Activated CD8-positive, alpha-beta memory T cell treated with anti-CD3 and anti-CD28 coated beads, Interleukin-2, amount 50 U/mL, for 24 hours (primary cell): ENCODE data around the gene TPCN2.
"Not testable (repeated sequence)": the region's sequence is repeated elsewhere in the genome, so short reads cannot be mapped to it uniquely, and the experiment has no call there.

Experiments
- DNase-seq: peaks from one replicate; pipeline ENCODE4 v3.0.0-alpha.2; 2020; ENCODE audit errors: extremely low read depth

The TPCN2 gene

GRCh38 chr11:69149338-69150045 lies 100.8 kb downstream of the TPCN2 start:
- DNase-seq, result not testable (repeated sequence)

GRCh38 chr11:69150175-69150574 lies 101.4 kb downstream of the TPCN2 start:
- DNase-seq, result no peak

- no peak for DNase-seq
These were observed 103.1 kb downstream of the TPCN2 start for GRCh38 chr11:69151836-69152235.

- no peak for DNase-seq
These were observed 104.1 kb downstream of the TPCN2 start for GRCh38 chr11:69152733-69153421.

GRCh38 chr11:69153661-69154060 lies 104.9 kb downstream of the TPCN2 start:
- no peak for DNase-seq

GRCh38 chr11:69154211-69154913 lies 105.6 kb downstream of the TPCN2 start:
- DNase-seq, result no peak

- DNase-seq, result no peak
These were observed 106.2 kb downstream of the TPCN2 start for GRCh38 chr11:69154938-69155301.

- no peak for DNase-seq
These were observed 106.8 kb downstream of the TPCN2 start, which contains the start of gene SMIM38 for GRCh38 chr11:69155302-69156234. Gene SMIM38 (plus strand): TSS chr11:69155935. CDS start chr11:69157847, 1,912 bp downstream.

GRCh38 chr11:69156235-69156639 lies 107.5 kb downstream of the TPCN2 start:
- no peak for DNase-seq

GRCh38 chr11:69156673-69157155 lies 108.0 kb downstream of the TPCN2 start:
- no peak for DNase-seq

- no peak for DNase-seq
These were observed 108.6 kb downstream of the TPCN2 start for GRCh38 chr11:69157156-69157821.

- DNase-seq, result no peak
These were observed 109.1 kb downstream of the TPCN2 start for GRCh38 chr11:69157822-69158231.

GRCh38 chr11:69158301-69159149 lies 109.8 kb downstream of the TPCN2 start:
- no peak for DNase-seq

- no peak for DNase-seq
These were observed 110.6 kb downstream of the TPCN2 start for GRCh38 chr11:69159150-69159852.

GRCh38 chr11:69160296-69161116 lies 111.8 kb downstream of the TPCN2 start:
- DNase-seq, result no peak

GRCh38 chr11:69161117-69161407 lies 112.3 kb downstream of the TPCN2 start:
- DNase-seq, result no peak

- DNase-seq, result no peak
These were observed 113.8 kb downstream of the TPCN2 start for GRCh38 chr11:69162505-69162904.

GRCh38 chr11:69163842-69164241 lies 115.1 kb downstream of the TPCN2 start:
- DNase-seq, result no peak

GRCh38 chr11:69164824-69165223 lies 116.1 kb downstream of the TPCN2 start:
- DNase-seq, result no peak
